Endometrial microvascular endothelial cells (primary cell): ENCODE data around the gene GABBR1. TPM values are rescaled to one million over a fixed set of nuclear protein-coding genes. Genes with fewer than 3 reads are reported as not detected.

Experiments
- in situ Hi-C: cut with HindIII; loops from 2 replicates; pipeline ENCODE4 v1.10.0; 2017; ENCODE audit warnings: low sequenced_read_pairs, low pct_unique_long_range_greater_than_20kb; ENCODE audit errors: inconsistent ontology term
- total RNA-seq: library from RNA; depleted of rRNA; stranded (reverse); fragments of >200 nt; gene quantifications from one replicate; pipeline ENCODE4 v1.2.3, GENCODE V29; 2015; ENCODE audit errors: inconsistent ontology term

GABBR1 gene
- total RNA-seq, 1 donor from 2014 or later: 6.7 TPM

- in situ Hi-C loops: no loop called here
These were observed 115.1 kb downstream of the GABBR1 start for GRCh38 chr6:29517728-29518440.

- in situ Hi-C loops: no loop called here
These were observed 115.7 kb downstream of the GABBR1 start for GRCh38 chr6:29517245-29517644.

DNA sequence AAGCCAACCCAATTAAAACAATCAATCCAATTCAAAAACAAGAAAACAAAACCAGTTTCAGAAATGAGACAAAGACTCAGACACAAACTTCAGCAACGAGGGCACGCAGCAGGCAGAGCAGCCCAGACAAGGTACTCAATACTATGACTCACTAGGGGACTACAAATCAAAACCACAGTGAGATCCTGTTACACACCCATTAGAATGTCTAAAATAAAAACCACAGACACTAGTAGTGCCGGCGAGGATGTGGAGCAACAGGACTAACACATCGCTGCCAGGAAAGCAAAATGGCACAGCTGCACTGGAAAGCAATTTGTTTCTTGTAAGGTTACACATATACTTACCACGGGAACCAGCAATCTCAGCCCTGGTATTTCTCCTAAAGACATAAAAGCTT lies 116.9 kb downstream of the GABBR1 start:
- in situ Hi-C loops: no loop called here

DNA sequence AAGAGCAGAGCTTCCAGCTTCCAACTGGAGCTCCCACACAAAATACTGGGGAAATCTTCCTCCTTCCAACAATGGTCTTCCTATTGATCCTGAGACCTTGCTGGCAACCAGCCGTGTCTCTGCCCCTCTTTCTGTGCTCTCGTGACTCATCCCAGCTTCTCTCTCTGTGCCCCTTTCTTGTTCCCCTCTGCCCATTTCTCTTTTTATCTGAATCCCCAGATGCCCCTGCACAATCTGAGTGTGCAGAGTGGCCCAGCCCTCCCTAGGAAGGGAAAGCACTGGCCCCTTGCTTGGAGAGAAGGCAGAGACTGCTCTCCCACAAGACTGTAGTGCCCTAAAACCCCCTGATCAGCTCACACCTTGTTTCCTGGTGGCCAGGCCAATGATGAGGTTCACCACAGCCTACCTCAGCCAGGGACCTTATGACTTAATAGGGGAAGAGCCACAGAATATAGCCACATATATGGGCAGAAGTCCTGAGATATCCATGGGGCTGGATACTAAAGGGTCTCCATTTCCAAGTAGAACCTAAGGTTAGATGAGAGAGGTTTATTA lies 122.2 kb downstream of the GABBR1 start:
- in situ Hi-C loops: no loop called here

- in situ Hi-C loops: no loop called here
These were observed 122.8 kb downstream of the GABBR1 start for GRCh38 chr6:29510202-29510601.

Other genes with a start within 250 kb of the GABBR1 start
- gene OR12D2, start 237.6 kb downstream of the GABBR1 start, total RNA-seq: not detected
- not detected for gene OR12D1, start 218.3 kb downstream of the GABBR1 start, total RNA-seq
- not detected for gene OR10C1, start 193.9 kb downstream of the GABBR1 start, total RNA-seq
- not detected for gene OR11A1, start 176.1 kb downstream of the GABBR1 start, total RNA-seq
- not detected for gene OR2H1, start 176.0 kb downstream of the GABBR1 start, total RNA-seq
- not detected for gene MAS1L, start 145.2 kb downstream of the GABBR1 start, total RNA-seq
- 0.56 TPM for gene UBD, start 73.5 kb downstream of the GABBR1 start, total RNA-seq
- gene OR2H2, start 48.1 kb downstream of the GABBR1 start, total RNA-seq: not detected
- not detected for gene MOG, start 23.9 kb upstream of the GABBR1 start, total RNA-seq
- gene ZFP57, start 48.0 kb upstream of the GABBR1 start, total RNA-seq: 2.5 TPM
- gene HLA-F, start 90.3 kb upstream of the GABBR1 start, total RNA-seq: 13.4 TPM
- gene HLA-G, start 194.6 kb upstream of the GABBR1 start, total RNA-seq: not detected